Activated CD4-positive, alpha-beta T cell treated with anti-CD3 and anti-CD28 coated beads for 1 hour (primary cell): ENCODE measurements around the gene HS6ST3.

Experiments
- DNase-seq: peaks from one replicate; pipeline ENCODE4 v3.0.0-alpha.2; 2020

HS6ST3 gene

GRCh38 chr13:96342852-96343465 lies 253.1 kb downstream of the HS6ST3 start:
- DNase-seq, result no peak

GRCh38 chr13:96346921-96347320 lies 257.0 kb downstream of the HS6ST3 start:
- no peak for DNase-seq

GRCh38 chr13:96373597-96373996 lies 283.7 kb downstream of the HS6ST3 start:
- DNase-seq, result no peak

GRCh38 chr13:96377835-96378234 lies 287.9 kb downstream of the HS6ST3 start:
- no peak for DNase-seq

- no peak for DNase-seq
Measured at GRCh38 chr13:96379967-96380366, 290.1 kb downstream of the HS6ST3 start.

- DNase-seq, result no peak
Measured at GRCh38 chr13:96381681-96382080, 291.8 kb downstream of the HS6ST3 start.

- DNase-seq, result no peak
Measured at GRCh38 chr13:96388598-96388997, 298.7 kb downstream of the HS6ST3 start.

- no peak for DNase-seq
Measured at GRCh38 chr13:96391606-96392005, 301.7 kb downstream of the HS6ST3 start.

GRCh38 chr13:96397807-96398206 lies 307.9 kb downstream of the HS6ST3 start:
- DNase-seq, result no peak

- no peak for DNase-seq
Measured at GRCh38 chr13:96398486-96398885, 308.6 kb downstream of the HS6ST3 start.

- no peak for DNase-seq
Measured at GRCh38 chr13:96403241-96403640, 313.3 kb downstream of the HS6ST3 start.

GRCh38 chr13:96403651-96404050 lies 313.7 kb downstream of the HS6ST3 start:
- DNase-seq, result no peak

GRCh38 chr13:96415831-96416385 lies 326.0 kb downstream of the HS6ST3 start:
- DNase-seq, result no peak

GRCh38 chr13:96417939-96418685 lies 328.2 kb downstream of the HS6ST3 start:
- no peak for DNase-seq

- DNase-seq, result no peak
Measured at GRCh38 chr13:96421314-96421713, 331.4 kb downstream of the HS6ST3 start.

GRCh38 chr13:96422002-96422401 lies 332.1 kb downstream of the HS6ST3 start:
- DNase-seq, result no peak

GRCh38 chr13:96426167-96426566 lies 336.3 kb downstream of the HS6ST3 start:
- DNase-seq, result no peak

GRCh38 chr13:96428911-96429310 lies 339.0 kb downstream of the HS6ST3 start:
- DNase-seq, result no peak

GRCh38 chr13:96431044-96431581 lies 341.2 kb downstream of the HS6ST3 start:
- no peak for DNase-seq

- DNase-seq, result no peak
Measured at GRCh38 chr13:96444676-96445075, 354.8 kb downstream of the HS6ST3 start.

- DNase-seq, result no peak
Measured at GRCh38 chr13:96449920-96450319, 360.0 kb downstream of the HS6ST3 start.

GRCh38 chr13:96450326-96451020 lies 360.6 kb downstream of the HS6ST3 start:
- DNase-seq, result no peak

GRCh38 chr13:96454466-96454865 lies 364.6 kb downstream of the HS6ST3 start:
- DNase-seq, result no peak
